Fibroblast of the conjunctiva (primary cell): ENCODE measurements around the gene PHLDA2.

Source experiments
- DNase-seq: peaks from one replicate; pipeline ENCODE4 v3.0.0-alpha.2; 2010; ENCODE audit warnings: low read depth

PHLDA2 gene, protein sequence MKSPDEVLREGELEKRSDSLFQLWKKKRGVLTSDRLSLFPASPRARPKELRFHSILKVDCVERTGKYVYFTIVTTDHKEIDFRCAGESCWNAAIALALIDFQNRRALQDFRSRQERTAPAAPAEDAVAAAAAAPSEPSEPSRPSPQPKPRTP

DNA sequence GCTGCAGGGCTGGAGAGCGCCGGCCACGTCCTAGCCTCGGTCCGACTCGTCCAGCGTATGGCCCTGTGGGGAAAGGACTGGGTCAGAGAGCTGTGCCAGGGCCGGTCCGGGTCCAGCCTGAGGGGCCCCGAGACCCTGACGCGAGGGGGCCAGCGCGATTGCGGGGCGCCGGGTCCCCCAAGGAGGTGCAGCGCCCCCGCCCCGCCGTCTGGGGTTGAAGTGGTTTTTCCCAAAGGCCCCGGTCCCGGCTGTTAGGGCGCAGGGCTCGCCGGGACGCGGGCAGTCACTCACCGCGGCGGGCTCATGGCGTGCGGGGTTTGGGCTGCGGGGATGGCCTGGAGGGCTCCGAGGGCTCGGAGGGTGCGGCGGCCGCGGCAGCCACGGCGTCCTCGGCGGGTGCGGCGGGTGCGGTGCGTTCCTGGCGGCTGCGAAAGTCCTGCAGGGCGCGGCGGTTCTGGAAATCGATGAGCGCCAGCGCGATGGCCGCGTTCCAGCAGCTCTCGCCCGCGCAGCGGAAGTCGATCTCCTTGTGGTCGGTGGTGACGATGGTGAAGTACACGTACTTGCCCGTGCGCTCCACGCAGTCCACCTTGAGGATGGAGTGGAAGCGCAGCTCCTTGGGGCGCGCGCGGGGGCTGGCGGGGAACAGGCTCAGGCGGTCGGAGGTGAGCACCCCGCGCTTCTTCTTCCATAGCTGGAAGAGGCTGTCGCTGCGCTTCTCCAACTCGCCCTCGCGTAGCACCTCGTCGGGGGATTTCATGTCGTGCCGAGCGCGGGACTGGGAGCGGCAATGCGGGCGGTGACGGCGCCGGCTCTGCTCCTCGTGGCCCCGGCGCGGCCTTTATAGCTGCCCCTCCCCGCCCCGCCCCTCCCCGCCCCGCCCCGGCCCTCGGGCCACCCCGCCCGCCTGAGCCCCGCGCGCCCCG is at the start of gene PHLDA2:
Gene PHLDA2, minus strand, starts transcription at position 816 of the 926 bp plus-strand sequence. Its CDS starts 56 bp downstream, at position 760.
- DNase-seq: peak; percentile 30

DNA sequence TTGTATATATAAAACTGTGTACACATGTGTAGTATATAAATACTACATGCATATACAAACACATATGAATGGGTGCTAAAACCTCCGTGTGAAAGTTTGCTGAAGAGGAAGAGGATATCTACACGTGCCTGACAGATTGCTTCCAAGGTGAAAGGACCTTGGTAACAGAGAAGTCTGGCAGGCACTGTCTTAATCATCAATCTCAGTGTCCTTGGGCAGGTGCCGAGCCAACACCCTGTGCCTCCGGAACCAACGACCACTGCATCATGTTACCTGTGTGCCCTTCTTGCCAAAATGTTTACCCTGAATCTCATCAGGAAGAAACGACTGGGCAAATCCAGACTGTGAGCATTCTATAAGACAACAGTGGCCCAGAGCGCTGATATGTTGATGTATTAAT is 47.9 kb upstream of the PHLDA2 start:
- no peak for DNase-seq

DNA sequence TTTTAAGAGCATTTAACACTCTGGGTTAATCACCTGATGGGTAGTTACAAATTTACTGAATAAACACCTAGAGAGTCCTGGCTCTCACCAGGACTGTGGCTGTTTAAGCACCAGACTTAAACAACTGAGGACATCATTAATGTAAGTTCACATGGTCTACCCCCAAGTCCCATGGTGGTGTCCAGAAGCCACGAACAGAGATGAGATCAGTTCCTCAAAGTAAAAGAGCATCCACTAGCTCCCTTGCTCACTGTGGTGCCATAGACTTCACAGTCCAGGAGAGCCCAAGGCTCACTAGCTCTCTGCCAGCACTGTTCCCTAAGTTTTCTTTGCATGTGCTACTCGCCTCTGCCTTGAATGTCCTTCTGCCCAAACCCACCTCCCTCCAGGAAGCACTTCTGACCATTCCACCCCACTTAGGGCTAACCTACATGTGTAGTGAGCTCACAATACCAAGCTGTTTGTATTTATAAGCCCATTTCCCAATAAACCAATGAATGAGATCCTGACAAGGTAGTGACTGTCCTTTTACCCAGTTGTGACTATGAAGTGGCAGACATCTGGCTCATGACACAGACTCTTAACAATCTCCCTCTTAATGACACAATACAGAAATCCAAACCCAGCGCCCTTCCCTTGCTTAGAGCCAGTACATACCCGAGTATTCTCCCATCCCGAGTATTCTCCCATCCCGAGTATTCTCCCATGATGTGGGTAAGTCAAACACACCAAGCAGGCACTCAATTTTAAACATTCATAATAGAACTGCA is 47.3 kb upstream of the PHLDA2 start:
- DNase-seq: no peak

DNA sequence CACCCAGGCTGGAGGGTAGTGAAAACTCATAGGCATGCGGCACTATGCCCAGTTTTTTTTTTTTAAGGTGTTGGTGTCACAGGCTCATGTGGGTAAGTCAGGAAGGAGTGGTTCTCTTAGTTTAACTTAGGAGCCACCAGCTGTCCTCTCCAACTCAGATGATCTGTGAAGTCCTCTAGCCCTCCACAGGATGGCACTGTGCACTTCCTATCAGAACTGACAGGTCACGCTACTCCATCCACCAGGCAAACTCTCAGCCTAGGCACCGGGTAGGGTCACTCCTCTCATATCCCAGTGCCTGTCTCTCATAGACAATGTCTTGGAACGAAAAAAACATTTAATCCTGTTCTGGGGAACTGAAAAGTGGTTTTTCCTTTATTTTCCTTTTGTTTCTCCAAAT is 46.4 kb upstream of the PHLDA2 start:
- peak; percentile 37 for DNase-seq

DNA sequence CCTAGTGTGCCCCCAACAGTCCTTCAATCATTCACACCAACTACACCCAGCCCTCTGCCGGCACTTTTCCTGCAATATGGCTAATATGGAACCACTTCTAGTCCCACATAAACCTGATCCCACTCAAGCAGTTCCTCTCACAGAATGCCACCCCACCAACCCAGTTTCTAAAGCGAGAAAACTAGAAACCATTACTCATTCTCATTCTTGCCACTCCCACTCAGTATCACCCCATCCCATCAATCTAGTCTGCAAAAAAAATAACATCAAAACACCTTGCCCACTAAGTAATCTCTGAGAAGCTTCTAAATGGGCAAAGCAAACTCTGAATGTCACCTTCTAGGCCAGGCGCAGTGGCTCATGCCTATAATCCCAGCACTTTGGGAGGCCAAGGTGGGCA is 45.1 kb upstream of the PHLDA2 start:
- DNase-seq: no peak

DNA sequence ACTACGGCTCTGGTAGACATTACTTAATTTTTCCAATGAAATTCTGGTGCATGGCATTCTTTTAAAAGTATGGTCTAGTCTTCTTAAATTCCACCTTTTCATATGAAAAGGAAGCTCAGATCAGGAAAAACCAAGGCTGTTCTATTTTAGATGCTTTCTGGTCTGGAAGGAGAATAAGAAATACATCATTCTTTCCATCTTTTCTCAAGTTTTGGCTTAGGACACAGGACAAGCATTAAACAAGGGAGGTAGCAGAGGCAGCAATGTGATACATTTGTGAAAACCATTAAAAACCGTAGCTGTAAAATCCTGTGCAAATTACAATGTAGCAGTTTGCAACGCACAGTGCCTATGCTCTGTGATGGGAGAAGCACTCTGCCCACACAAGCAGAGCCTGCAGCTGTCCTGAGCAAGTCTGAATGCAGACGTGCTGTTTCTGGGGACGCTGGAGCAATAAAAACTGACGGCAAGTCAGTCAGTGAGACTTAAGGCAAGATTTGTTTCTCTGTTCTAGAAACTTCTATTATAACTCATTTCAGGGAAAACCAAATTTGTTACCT is 39.2 kb upstream of the PHLDA2 start:
- no peak for DNase-seq

DNA sequence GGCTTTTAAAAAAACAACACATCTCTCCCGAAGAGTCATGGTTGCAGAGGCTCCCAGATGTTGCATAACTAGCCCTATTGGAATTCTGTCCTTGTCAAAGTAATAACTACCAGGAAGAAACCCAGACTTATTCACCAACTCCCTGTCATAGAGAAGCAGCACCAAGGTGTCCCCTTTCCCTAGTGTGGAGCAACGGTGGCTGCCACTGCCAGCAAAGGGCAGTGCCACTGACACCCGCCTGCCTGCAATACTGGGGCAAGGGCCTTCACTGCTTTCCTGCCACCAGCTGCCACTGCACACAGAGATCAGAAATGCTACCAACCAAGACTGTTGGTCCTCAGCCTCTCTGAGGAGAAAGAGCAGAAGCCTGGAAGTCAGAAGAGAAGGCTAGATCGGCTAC is 35.6 kb upstream of the PHLDA2 start:
- no peak for DNase-seq

DNA sequence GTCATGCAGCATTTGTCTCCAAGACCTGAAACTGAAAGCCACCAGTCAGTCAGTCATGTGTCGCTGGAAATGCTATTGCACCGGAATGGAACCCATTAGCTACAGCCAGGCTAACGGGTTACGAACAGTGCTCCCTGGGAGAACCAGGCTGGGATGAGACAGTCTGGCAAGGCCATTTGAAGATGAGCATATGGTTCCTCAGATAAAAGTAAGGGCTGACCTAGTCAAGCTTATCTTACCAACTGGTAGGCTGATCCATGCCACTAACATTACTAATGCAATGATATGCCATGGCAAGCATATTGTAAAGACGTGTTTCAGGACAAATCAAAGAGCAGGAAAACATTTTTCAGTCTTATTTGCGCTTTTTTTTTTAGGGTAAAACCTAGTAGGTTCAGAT is 34.5 kb upstream of the PHLDA2 start:
- DNase-seq: no peak

DNA sequence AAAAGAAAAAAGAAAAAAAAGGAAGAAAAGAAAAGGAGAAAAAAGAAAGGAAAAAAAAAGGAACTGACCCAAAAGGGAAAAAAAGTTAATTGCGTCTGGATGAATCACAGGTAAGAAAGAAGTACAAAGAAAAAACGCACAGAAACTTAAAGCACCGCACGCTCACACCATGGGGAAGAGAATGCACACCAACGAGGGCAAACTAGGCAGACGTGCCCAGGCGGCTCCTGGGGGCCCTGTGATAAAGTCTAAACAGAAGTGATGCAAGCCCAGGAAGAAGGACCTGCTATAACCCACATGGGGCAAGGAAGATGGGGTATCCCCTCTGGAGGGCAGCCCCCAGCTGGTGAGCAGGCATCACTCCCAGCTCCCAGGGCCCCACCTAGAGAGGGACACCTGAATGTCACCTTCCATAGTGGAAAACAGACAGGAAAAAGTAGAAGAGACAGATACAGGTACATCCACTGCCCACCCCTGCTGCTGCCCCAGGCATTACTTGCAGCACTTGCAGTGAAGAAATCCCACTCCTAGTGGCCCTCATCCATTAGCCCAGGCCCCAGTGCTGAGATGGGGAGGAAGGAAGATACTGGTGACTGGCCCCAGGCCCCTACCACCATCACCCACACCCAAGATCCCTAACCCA is 34.0 kb upstream of the PHLDA2 start:
- no peak for DNase-seq

DNA sequence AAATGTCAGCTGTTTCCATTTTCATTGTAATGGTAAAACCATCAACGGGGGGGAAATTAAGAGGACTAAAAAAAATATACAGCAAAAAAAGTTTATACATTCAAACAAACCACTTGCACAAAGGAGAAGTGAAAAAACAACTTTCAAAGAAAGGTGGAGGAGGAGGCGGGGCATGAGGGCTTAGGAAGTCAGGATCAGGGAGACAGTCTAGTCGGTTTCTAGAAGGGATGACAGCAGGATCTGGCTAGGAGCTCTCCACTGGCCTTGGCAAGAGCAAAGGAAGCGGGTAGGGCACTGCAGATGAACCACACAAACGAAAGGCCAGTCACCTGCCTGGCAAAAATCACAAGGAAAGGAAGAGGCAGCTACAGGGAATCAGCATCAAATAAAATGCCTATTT is 31.9 kb upstream of the PHLDA2 start:
- no peak for DNase-seq

DNA sequence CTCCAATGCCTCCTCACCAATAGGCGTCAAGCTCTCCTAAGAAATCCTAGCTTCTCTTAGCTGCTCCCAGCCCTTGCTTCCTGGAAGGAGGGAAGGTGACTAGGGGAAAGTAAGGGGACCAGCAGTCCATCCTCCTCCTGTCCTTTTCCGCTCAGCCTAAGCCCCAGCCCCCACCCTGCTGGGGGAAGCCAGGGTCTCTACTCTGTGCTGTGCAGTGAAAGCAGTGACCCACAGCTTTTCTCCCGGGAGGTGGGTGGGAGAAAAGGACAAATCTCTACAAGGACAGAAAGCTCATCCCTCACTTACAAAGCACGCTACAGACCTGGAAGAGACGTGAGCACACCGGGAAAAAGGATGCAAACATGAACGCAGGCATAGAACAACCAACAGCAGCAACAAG is 30.9 kb upstream of the PHLDA2 start:
- DNase-seq: no peak

DNA sequence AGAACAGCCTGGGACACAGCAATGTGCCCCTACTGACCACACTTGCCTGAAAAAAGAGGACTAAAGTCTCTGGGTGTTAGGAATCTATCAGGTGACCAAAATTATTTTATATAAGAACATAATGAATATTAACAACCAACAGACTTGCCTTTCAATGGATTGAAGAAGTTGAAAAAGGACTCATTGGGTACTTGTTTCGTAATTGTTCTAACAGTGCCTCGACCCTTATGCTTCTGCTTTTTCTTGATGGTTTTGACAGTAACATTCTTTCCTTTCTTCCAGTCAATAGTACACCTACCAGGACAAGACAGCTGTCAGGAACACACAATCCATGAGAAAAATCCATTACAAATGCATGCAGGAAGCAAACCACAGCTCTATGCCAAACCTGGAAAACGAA is 29.0 kb upstream of the PHLDA2 start:
- no peak for DNase-seq

DNA sequence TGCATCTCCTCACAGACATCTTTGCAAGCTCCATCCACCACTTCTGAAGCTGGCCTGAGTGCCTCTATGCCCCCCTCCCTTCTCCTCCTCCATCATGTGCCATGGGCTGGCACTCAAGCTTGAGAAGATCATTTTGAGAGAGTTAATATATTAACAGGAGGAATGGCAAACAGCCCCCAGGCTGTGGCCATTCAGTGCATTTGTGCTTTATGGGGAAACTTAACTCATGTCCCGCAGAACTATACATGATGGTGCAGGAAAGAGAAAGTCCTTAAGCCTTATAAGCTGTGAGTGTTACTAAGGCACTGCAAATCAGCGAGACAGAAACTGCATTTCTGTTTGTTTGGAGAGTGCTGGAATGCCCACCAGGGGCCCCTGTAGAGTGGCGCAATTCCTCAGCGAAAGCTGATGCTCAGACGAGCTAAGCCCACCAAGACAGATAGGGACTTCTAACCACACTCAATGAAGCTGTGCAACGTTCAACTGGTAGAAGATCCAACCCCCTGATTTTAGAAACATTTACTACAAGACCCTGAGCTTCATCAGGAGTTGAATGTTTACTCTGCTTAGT is 26.8 kb upstream of the PHLDA2 start:
- no peak for DNase-seq

DNA sequence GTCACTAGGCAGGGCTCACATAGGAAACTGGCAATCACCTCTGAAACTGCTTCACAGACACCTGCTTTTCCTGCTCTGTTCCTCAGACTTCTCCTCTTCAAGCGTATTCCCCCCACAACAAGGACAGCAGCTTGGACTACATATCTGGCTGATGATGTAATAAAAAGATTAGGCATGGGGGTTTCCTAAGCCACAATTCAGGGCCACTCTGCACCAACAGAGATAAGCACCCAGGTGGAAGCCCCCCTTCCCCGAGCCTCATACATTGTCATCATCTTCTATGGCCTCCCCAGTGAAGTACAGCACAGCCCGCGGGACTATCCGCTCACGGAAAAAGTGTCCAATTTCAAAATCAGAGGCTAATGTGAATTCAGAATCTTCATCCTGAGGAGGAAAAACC is 25.0 kb upstream of the PHLDA2 start:
- no peak for DNase-seq

DNA sequence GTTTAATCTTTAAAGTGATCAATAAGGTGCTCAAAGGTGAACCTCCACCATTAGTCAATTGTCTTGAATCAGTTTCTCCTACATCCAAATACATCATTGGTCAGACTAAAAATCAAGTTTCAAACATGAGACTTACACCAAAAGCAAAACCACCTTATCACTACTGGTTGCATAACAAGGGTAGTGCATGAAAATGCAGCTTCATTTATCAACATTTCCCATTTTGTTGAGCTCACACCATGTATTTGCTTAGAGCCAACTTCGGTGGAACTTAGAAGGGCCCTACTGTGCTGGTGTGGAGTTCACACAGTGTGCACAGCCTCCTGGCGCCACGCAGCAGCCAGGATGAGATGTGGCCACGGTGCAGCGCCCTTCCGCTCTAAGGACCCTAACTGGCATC is 23.1 kb upstream of the PHLDA2 start:
- no peak for DNase-seq

DNA sequence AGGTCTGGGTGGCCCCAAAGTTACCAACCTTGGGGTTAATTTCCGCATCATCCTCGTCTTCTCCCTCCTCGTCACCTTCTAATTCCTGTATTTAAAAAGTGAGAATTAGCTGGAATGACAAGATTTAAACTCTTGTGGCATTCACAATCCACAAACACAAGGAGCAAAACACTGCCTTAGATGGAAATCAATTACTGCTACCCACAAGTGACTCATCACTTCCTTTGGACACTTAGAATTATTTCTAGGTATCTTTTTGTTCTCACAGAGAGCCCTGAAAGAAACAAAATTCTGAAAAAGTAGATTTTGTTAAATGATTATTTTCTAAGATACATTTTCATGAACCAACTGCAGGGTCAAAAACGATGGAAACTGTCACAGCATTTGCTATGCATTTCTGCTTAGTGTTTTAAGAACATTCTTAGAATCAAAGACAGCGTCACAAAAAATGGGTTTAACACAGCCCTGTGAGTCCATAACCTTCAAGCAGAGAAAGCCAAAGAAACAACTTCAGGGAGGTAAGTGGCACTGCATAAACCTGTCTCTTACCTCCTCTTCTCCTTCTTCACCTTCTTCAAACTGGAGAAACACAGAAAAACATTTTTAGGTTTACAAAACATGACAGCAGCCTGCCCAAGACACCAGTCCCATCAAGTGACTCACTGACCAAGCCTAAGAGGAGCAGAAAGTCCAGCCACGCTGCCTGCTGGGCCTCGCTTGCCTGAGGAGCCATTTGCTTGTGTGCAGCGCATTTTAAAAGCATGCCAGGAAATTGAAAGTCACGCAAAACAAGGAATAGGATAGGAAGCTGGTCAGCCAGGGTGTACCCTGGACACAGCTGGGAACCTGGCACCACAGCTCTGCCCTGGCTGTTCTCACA is 22.3 kb upstream of the PHLDA2 start:
- DNase-seq: no peak

DNA sequence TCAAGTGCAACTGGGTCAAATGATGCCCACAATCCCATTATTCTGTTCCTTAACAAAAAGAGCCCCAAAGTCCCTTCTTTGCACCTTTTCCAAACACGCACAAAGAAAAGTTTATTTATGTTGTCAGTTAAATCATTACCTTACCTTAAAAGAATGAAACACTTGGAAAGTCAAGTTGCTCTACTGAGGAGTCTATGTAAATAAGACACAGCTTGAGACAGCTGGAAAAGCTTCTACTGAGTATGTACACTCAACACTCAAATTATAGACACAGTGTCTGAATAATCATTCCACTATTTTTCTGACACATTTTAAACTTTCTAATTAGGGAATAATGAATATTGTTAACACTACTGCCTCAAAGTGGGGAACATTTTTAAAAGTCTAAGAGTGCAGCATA is 21.6 kb upstream of the PHLDA2 start:
- DNase-seq: no peak

DNA sequence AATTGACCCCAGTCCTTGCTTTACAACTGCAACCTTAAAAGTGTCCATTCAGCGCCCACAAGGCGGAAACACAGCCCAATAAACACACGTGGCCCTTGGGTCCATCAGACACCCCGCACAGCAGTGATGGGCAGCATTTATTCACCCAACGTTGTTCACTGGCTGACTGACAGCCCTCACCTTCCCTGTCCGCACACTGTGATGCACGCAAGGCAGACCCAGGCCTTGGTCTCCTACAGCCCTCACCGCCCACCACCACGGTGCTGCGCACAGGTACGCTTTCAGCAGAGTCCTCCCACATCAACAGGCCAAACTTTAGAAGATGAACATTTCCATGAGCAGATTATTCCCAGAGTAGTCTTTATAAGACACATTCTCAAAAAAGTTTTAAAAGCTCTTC is 20.7 kb upstream of the PHLDA2 start:
- DNase-seq: no peak

DNA sequence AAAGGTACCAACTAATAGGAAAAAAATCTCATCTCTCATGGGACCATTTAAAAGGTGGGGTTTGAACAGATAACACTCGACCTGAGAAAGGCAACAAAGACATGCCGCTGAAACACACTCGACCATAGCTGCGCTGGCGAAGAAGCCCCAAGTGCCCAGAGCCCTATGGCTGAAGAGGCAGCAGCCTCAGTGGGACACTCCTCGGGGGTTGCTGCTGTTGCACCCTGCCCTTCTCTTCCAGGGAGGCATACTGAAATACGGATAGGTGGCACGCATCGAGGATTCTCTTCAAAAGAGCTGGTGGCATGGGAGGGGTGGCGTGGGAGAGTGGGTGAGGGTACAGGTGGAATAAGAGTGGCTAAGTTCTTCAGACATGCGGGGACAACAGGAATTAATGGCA is 18.5 kb upstream of the PHLDA2 start:
- DNase-seq: no peak

DNA sequence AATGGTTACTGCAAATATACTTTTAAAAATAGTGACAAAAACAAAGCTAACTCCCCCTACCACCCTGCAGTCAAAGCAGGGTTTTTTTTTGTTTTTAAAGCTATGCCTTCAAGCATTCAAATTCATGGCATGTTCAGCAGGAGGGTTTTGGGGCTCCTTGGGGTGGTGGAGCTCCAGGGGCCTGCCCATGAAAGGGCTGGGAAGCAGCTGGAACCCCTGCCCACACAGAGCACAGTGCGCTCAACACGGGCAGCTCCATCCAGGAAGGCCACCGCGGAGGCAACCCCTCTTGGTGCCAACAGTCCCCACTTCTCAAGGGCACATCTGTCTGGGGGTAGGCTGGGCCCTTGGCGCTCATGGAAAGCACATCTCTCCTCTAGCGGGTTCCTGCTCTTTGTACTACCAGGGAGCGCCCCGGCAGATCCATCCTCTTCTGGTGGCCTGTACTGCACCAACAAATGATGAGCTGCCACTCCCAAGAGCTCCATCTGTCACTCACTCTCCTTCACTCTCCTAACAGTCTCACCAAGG is 16.6 kb upstream of the PHLDA2 start:
- DNase-seq: no peak
